HEK293 (cell line): Measurements from ENCODE around the gene SORL1.
"Not testable (repeated sequence)": the region's sequence is repeated elsewhere in the genome, so short reads cannot be mapped to it uniquely, and the experiment has no call there.

Source experiments
- CTCF ChIA-PET: fragments of 350-600 bp; formaldehyde crosslinking; extraction: SDS; loops from one replicate; lab custom pipeline; 2021; ENCODE audit warnings: antibody characterized with exemption; lab: Yijun Ruan, JAX
- POLR2A ChIA-PET: fragments of 300-600 bp; formaldehyde crosslinking; extraction: SDS; loops from one replicate; lab custom pipeline; 2020; ENCODE audit warnings: antibody characterized with exemption, inconsistent platforms; lab: Yijun Ruan, JAX
- H3K27ac ChIP-seq: fragments of 200-500 bp; sonication (Bioruptor generic); 2 replicates; pipeline ENCODE4 v1.5.1; 2014; ENCODE audit warnings: low read depth, low read length, control low read depth, inconsistent platforms; ENCODE audit errors: extremely low read depth
- H3K36me3 ChIP-seq, 2 experiments: fragments of 200-500 bp in 1 of 2; sonication (Bioruptor generic) in 1 of 2; 1 replicate in 1 of 2; 2 replicates in 1 of 2; pipeline ENCODE4 v1.5.1; 2014 to 2017; ENCODE audit warnings: inconsistent platforms in 2 of 2, low read length in 2 of 2; ENCODE audit not compliant: control insufficient read depth in 2 of 2, insufficient read depth in 1 of 2
- H3K4me1 ChIP-seq: fragments of 200-500 bp; sonication (Bioruptor generic); 2 replicates; pipeline ENCODE4 v1.5.1; 2014; ENCODE audit warnings: mild to moderate bottlenecking, low read length, inconsistent platforms; ENCODE audit not compliant: control insufficient read depth, insufficient read depth
- H3K4me3 ChIP-seq: 2 replicates; pipeline ENCODE4 v1.5.1; 2011; ENCODE audit warnings: low read depth, mild to moderate bottlenecking, control low read depth, low read length, moderate library complexity
- H3K9me3 ChIP-seq: fragments of 200-500 bp; sonication (Bioruptor generic); 2 replicates; pipeline ENCODE4 v1.5.1; 2014; ENCODE audit warnings: low read depth, low read length, inconsistent platforms; ENCODE audit not compliant: control insufficient read depth, insufficient read depth
- HOXD13 ChIP-seq: sonication (generic); formaldehyde crosslinking; IDR thresholded peaks from 2 replicates; pipeline ENCODE4 v1.8.0; 2022; ENCODE audit warnings: missing genetic modification reagents, borderline replicate concordance
- IKZF3 ChIP-seq: fragments of 450-650 bp; IDR thresholded peaks from 2 replicates; pipeline ENCODE4 v1.5.0; 2018; ENCODE audit warnings: missing biosample characterization, mild to moderate bottlenecking, missing genetic modification characterization, moderate library complexity
- KLF1 ChIP-seq: fragments of 450-650 bp; formaldehyde crosslinking; IDR thresholded peaks from 2 replicates; pipeline ENCODE4 v1.5.1; 2016; ENCODE audit warnings: missing biosample characterization, missing genetic modification characterization
- OSR2 ChIP-seq: fragments of 450-650 bp; formaldehyde crosslinking; IDR thresholded peaks from 2 replicates; pipeline ENCODE4 v1.5.1; 2016; ENCODE audit warnings: missing biosample characterization, missing genetic modification characterization
- SALL2 ChIP-seq: fragments of 450-650 bp; formaldehyde crosslinking; IDR thresholded peaks from 2 replicates; pipeline ENCODE4 v1.5.0; 2017; ENCODE audit warnings: missing biosample characterization, mild to moderate bottlenecking, missing genetic modification characterization, borderline replicate concordance
- SCRT1 ChIP-seq: fragments of 450-650 bp; formaldehyde crosslinking; IDR thresholded peaks from 2 replicates; pipeline ENCODE4 v1.5.1; 2016; ENCODE audit warnings: missing biosample characterization, missing genetic modification characterization, borderline replicate concordance
- SETDB1 ChIP-seq: IDR thresholded peaks from one replicate; pipeline ENCODE4 v1.6.1; 2017; ENCODE audit warnings: mild to moderate bottlenecking, low read length, moderate library complexity, mixed read lengths; ENCODE audit not compliant: insufficient read length
- YY2 ChIP-seq: fragments of 450-650 bp; formaldehyde crosslinking; IDR thresholded peaks from 2 replicates; pipeline ENCODE4 v1.5.1; 2016; ENCODE audit warnings: missing biosample characterization, missing genetic modification characterization
- ZBTB17 ChIP-seq: fragments of 450-650 bp; formaldehyde crosslinking; IDR thresholded peaks from 2 replicates; pipeline ENCODE4 v1.5.1; 2016; ENCODE audit warnings: missing biosample characterization, missing genetic modification characterization
- ZBTB44 ChIP-seq: fragments of 450-650 bp; IDR thresholded peaks from 2 replicates; pipeline ENCODE4 v1.5.1; 2018; ENCODE audit warnings: missing biosample characterization, mild to moderate bottlenecking, missing genetic modification characterization
- ZFHX2 ChIP-seq: fragments of 450-650 bp; formaldehyde crosslinking; conservative IDR thresholded peaks from 2 replicates; pipeline ENCODE4 v1.5.1; 2016; ENCODE audit warnings: missing biosample characterization, missing genetic modification characterization
- ZFP37 ChIP-seq: fragments of 450-650 bp; formaldehyde crosslinking; IDR thresholded peaks from 2 replicates; pipeline ENCODE4 v1.5.1; 2016; ENCODE audit warnings: missing biosample characterization, missing genetic modification characterization
- ZIC2 ChIP-seq: fragments of 450-650 bp; formaldehyde crosslinking; IDR thresholded peaks from 2 replicates; pipeline ENCODE4 v1.5.1; 2016; ENCODE audit warnings: missing biosample characterization, missing genetic modification characterization
- ZNF133 ChIP-seq: fragments of 450-650 bp; formaldehyde crosslinking; IDR thresholded peaks from 2 replicates; pipeline ENCODE4 v1.5.1; 2016; ENCODE audit warnings: missing biosample characterization, missing genetic modification characterization
- ZNF248 ChIP-seq: fragments of 450-650 bp; formaldehyde crosslinking; IDR thresholded peaks from 2 replicates; pipeline ENCODE4 v1.5.1; 2017; ENCODE audit warnings: missing biosample characterization, missing genetic modification characterization
- ZNF391 ChIP-seq: fragments of 450-650 bp; formaldehyde crosslinking; IDR thresholded peaks from 2 replicates; pipeline ENCODE4 v1.5.1; 2016; ENCODE audit warnings: low read depth, missing biosample characterization, missing genetic modification characterization, borderline replicate concordance
- ZNF426 ChIP-seq: fragments of 450-650 bp; formaldehyde crosslinking; IDR thresholded peaks from 2 replicates; pipeline ENCODE4 v1.5.1; 2017; ENCODE audit warnings: missing biosample characterization, missing genetic modification characterization, mild to moderate bottlenecking, inconsistent platforms, moderate library complexity
- ZNF501 ChIP-seq: fragments of 450-650 bp; formaldehyde crosslinking; IDR thresholded peaks from 2 replicates; pipeline ENCODE4 v1.5.1; 2016; ENCODE audit warnings: missing biosample characterization, missing genetic modification characterization
- ZNF658 ChIP-seq: fragments of 450-650 bp; formaldehyde crosslinking; IDR thresholded peaks from 2 replicates; pipeline ENCODE4; 2016; ENCODE audit warnings: missing biosample characterization, missing genetic modification characterization
- ZNF707 ChIP-seq: fragments of 450-650 bp; formaldehyde crosslinking; IDR thresholded peaks from 2 replicates; pipeline ENCODE4 v1.5.1; 2016; ENCODE audit warnings: missing biosample characterization, missing genetic modification characterization
- ZNF768 ChIP-seq: fragments of 450-650 bp; formaldehyde crosslinking; IDR thresholded peaks from 2 replicates; pipeline ENCODE4 v1.5.1; 2018; ENCODE audit warnings: missing biosample characterization, mild to moderate bottlenecking, missing genetic modification characterization
- ZNF776 ChIP-seq: fragments of 450-650 bp; formaldehyde crosslinking; IDR thresholded peaks from 2 replicates; pipeline ENCODE4 v1.5.0; 2017; ENCODE audit warnings: missing biosample characterization, missing genetic modification characterization, borderline replicate concordance
- ZNF785 ChIP-seq: fragments of 450-650 bp; formaldehyde crosslinking; IDR thresholded peaks from 2 replicates; pipeline ENCODE4 v1.5.1; 2016; ENCODE audit warnings: missing biosample characterization, missing genetic modification characterization
- ZSCAN18 ChIP-seq: fragments of 450-650 bp; formaldehyde crosslinking; IDR thresholded peaks from 2 replicates; pipeline ENCODE4 v1.5.1; 2016; ENCODE audit warnings: missing biosample characterization, missing genetic modification characterization
- ZXDB ChIP-seq: fragments of 450-650 bp; formaldehyde crosslinking; IDR thresholded peaks from 2 replicates; pipeline ENCODE4 v1.5.1; 2016; ENCODE audit warnings: missing biosample characterization, missing genetic modification characterization
- TF ChIP-seq, protein P1 (sequence below): fragments of 450-650 bp; formaldehyde crosslinking; IDR thresholded peaks from 2 replicates; pipeline ENCODE4 v1.5.1; 2016; ENCODE audit warnings: missing biosample characterization, missing genetic modification characterization
- TF ChIP-seq, protein P2 (sequence below): IDR thresholded peaks from 2 replicates; pipeline ENCODE4 v1.6.1; 2011; ENCODE audit warnings: mild to moderate bottlenecking, low read depth, low read length, borderline replicate concordance

The SORL1 gene

GRCh38 chr11:121506237-121506636 lies 54.1 kb downstream of the SORL1 start:
- POLR2A ChIA-PET, H3K9me3 ChIP-seq, H3K36me3 ChIP-seq, H3K4me1 ChIP-seq, H3K4me3 ChIP-seq, H3K27ac ChIP-seq: not testable (repeated sequence)
- TF ChIP-seq SETDB1: peak; percentile 36
- CTCF ChIA-PET: interaction anchor here (0.6 kb wide), 1 partner anchor 13 kb away, joined by 3 read pairs; no protein-coding TSS in a partner anchor

- H3K27ac ChIP-seq: no peak overlapping the region
- CTCF ChIA-PET: no interaction called here
- no peaks in the 10 kb centered on the region for H3K4me1 ChIP-seq
- no peaks in the 10 kb centered on the region for H3K9me3 ChIP-seq
- POLR2A ChIA-PET: no interaction called here
- H3K4me3 ChIP-seq: no peak overlapping the region
- H3K36me3 ChIP-seq: no peaks in the 10 kb centered on the region
- TF ChIP-seq IKZF3 (tag by site-specific recombination) (no peak), ZBTB44 (tag by site-specific recombination) (no peak), ZSCAN18 (no peak), YY2 (tag by site-specific recombination) (no peak), HOXD13 (CRISPR knock-in tag) (no peak), OSR2 (no peak), ZNF248 (tag by site-specific recombination) (no peak), ZBTB17 (no peak), ZNF426 (tag by site-specific recombination) (no peak), ZFHX2 (tag by site-specific recombination) (no peak), ZNF133 (tag by site-specific recombination) (no peak), ZNF776 (no peak), SALL2 (tag by site-specific recombination) (no peak), ZNF391 (tag by site-specific recombination) (no peak), ZIC2 (tag by site-specific recombination) (no peak), ZNF707 (tag by site-specific recombination) (no peak)
- TF ChIP-seq, protein P1, sequence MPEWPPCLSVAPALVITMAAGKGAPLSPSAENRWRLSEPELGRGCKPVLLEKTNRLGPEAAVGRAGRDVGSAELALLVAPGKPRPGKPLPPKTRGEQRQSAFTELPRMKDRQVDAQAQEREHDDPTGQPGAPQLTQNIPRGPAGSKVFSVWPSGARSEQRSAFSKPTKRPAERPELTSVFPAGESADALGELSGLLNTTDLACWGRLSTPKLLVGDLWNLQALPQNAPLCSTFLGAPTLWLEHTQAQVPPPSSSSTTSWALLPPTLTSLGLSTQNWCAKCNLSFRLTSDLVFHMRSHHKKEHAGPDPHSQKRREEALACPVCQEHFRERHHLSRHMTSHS (tag by site-specific recombination): no peak
These were observed 56.3 kb downstream of the SORL1 start for GRCh38 chr11:121508449-121508848.

GRCh38 chr11:121510438-121510837 lies 58.3 kb downstream of the SORL1 start:
- TF ChIP-seq SCRT1 (tag by site-specific recombination): no peak
- no peak for TF ChIP-seq KLF1 (tag by site-specific recombination)
- no peak for TF ChIP-seq ZNF785 (tag by site-specific recombination)
- TF ChIP-seq ZNF768 (tag by site-specific recombination): no peak
- TF ChIP-seq ZNF658 (tag by site-specific recombination): no peak
- TF ChIP-seq ZFP37: no peak
- no peak for TF ChIP-seq ZNF501
- TF ChIP-seq, protein P2, sequence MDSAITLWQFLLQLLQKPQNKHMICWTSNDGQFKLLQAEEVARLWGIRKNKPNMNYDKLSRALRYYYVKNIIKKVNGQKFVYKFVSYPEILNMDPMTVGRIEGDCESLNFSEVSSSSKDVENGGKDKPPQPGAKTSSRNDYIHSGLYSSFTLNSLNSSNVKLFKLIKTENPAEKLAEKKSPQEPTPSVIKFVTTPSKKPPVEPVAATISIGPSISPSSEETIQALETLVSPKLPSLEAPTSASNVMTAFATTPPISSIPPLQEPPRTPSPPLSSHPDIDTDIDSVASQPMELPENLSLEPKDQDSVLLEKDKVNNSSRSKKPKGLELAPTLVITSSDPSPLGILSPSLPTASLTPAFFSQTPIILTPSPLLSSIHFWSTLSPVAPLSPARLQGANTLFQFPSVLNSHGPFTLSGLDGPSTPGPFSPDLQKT: no peak
- no peak for TF ChIP-seq ZXDB (tag by site-specific recombination)
- TF ChIP-seq, all 188 proteins: peak for 0
- ChIA-PET POLR2A (no interaction called here), CTCF (no interaction called here)
- Histone ChIP-seq H3K27ac (no peak overlapping the region), H3K4me1 (no peaks in the 10 kb centered on the region), H3K4me3 (no peak overlapping the region), H3K36me3 (no peaks in the 10 kb centered on the region), H3K9me3 (no peaks in the 10 kb centered on the region)
